GM12892 (cell line): ENCODE data around the gene NAAA.

Source experiments
- DNase-seq: peaks from one replicate; pipeline ENCODE4 v3.0.0; 2011; ENCODE audit not compliant: insufficient read length
- FAIRE-seq: peaks from 2 replicates; lab custom pipeline; 2011; peaks lifted over from hg19 to GRCh38; lab: Jason Lieb, UNC
- POLR2A ChIP-seq: IDR thresholded peaks from 2 replicates; pipeline ENCODE4 v1.6.1; 2011; ENCODE audit warnings: low read depth, low read length, control low read depth
- POLR2AphosphoS5 ChIP-seq: IDR thresholded peaks from 2 replicates; pipeline ENCODE4 v1.6.1; 2011; ENCODE audit warnings: low read depth, low read length, control low read depth
- TAF1 ChIP-seq: IDR thresholded peaks from 2 replicates; pipeline ENCODE4 v1.6.1; 2011; ENCODE audit warnings: low read depth, mild to moderate bottlenecking, control low read depth, low read length, borderline replicate concordance

NAAA gene

GRCh38 chr4:75881476-75881875 lies 59.3 kb downstream of the NAAA start:
- TF ChIP-seq POLR2AphosphoS5 (no peak), TAF1 (no peak), POLR2A (no peak)
- FAIRE-seq (no peak), DNase-seq (no peak)

- TF ChIP-seq POLR2AphosphoS5 (no peak), POLR2A (no peak), TAF1 (no peak)
- DNase-seq (no peak), FAIRE-seq (no peak)
Observed at GRCh38 chr4:75880278-75880677, 60.5 kb downstream of the NAAA start.

DNA sequence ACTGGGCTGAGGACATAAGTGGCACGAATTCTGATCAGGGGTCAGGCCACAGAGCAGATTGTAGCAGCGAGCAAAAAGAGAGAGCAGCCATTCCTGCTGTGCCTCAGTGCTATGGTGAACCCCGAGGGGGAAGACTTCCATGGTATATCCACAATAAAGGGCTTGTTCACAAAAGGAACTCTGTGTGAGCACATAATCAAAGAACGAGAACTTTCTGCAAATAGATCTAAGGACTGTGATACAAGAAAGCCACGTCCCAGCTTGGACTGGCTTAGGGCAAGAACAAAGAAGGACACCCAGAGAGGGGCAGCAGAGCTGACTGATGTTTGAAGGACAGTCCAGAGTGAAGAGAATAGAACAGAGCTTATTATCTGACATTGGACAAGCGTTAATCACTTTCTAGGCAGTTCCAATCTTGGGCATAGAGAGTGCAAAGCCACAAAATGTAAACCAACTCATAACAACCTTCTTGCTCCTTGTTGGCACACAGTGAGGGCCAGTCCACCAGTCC lies 62.5 kb downstream of the NAAA start:
- DNase-seq (no peak), FAIRE-seq (no peak)
- TF ChIP-seq POLR2AphosphoS5 (no peak), POLR2A (no peak), TAF1 (no peak)

- TF ChIP-seq POLR2A, result no peak
- no peak for TF ChIP-seq POLR2AphosphoS5
- no peak for TF ChIP-seq TAF1
- DNase-seq, result no peak
- FAIRE-seq, result no peak
Observed at GRCh38 chr4:75876218-75876617, 64.6 kb downstream of the NAAA start.

- FAIRE-seq (no peak), DNase-seq (no peak)
- TF ChIP-seq POLR2AphosphoS5 (no peak), POLR2A (no peak), TAF1 (no peak)
Observed at GRCh38 chr4:75869100-75869499, 71.7 kb downstream of the NAAA start.

GRCh38 chr4:75867130-75867529 lies 73.7 kb downstream of the NAAA start:
- DNase-seq (no peak), FAIRE-seq (no peak)
- TF ChIP-seq POLR2AphosphoS5 (no peak), TAF1 (no peak)
